ENCODE results near the gene KDM6A.
"Not testable (repeated sequence)": the region's sequence is repeated elsewhere in the genome, so short reads cannot be mapped to it uniquely, and the experiment has no call there.

Gene KDM6A

DNA sequence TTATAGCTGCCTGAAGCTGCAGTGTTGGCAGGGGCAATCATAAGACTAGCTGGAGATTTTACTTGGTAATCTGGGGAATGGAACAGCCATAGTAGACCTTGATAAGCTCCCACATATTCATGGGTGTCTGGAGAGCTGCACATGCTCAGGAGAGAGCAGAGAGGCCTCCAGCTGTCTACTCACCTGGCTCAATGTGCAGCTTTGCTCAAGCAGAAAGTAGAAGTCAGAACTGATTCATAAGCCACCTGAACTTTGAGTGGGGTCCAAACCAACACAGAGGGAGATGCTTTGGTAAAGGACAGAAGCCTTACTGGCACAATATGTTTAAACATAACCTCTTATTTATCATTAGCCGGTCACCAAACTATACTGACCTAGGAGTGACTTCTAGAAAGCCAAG is 54.4 kb downstream of the KDM6A start:
- DNase-seq (ENCODE audit: low read depth), result no peak

- DNase-seq (ENCODE audit: low read depth), result no peak
These were observed 58.5 kb downstream of the KDM6A start for GRCh38 chrX:44931441-44931973.

- no peak for DNase-seq (ENCODE audit: low read depth)
These were observed 62.2 kb downstream of the KDM6A start for GRCh38 chrX:44935172-44935571.

GRCh38 chrX:44935640-44936039 is 62.7 kb downstream of the KDM6A start:
- no peak for DNase-seq (ENCODE audit: low read depth)

DNA sequence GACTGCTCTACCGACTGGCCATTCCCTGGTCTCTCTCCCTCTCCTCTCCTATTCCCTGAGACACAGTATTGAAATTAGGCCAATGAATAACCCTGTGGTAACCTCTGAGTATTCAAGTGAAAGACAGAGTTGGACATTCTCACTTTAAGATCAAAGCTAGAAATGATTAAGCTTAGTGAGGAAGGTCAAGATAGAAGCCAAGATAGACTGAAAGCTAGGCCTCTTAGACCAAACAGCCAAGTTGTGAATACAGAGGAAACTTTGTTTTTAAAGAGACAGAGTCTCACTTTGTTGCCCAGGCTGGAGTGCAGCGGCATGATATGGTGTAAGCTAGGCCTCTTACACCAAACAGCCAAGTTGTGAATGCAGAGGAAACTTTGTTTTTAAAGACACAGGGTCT is 64.6 kb downstream of the KDM6A start:
- no peak for DNase-seq (ENCODE audit: low read depth)

DNA sequence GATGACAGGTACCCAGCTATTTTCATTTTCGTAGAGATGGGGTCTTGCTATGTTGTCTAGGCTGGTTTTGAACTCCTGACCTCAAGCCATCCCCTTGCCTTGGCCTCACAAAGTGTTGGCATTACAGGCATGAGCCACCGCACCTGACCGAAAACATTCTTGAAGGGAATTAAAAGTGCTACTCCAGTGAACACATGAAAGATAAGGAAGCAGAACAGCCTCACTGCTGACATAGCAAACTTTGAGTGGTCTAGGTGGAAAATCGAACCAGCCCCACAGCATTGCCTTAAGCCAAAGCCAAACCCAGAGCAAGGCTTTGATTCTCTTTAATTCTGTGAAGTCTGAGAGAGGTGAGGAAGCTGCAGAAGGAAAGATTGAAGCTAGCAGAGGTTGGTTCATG is 65.1 kb downstream of the KDM6A start:
- DNase-seq (ENCODE audit: low read depth), result no peak

GRCh38 chrX:44940541-44940940 is 67.6 kb downstream of the KDM6A start:
- DNase-seq (ENCODE audit: low read depth), result not testable (repeated sequence)

GRCh38 chrX:44943007-44943406 is 70.0 kb downstream of the KDM6A start:
- no peak for DNase-seq (ENCODE audit: low read depth)

DNA sequence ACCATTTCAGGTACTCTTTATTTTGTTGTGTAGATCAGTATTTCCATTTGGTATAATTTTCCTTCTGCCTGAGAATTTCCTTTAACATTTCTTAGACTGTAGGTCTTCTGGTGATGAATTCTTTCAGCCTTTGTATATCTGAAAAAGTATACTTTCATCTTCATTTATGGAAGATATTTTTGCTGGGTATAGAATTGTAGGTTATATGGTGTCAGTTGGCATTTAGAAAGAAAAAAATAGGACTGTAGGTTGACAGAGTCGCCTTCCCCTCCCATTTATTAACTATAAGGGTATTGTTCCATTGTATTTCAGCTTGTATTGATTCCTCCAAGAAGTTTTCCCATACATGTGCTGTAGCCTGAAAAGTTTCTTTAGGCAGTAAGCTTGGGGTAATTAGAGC is 71.9 kb downstream of the KDM6A start:
- DNase-seq (ENCODE audit: low read depth), result no peak

DNA sequence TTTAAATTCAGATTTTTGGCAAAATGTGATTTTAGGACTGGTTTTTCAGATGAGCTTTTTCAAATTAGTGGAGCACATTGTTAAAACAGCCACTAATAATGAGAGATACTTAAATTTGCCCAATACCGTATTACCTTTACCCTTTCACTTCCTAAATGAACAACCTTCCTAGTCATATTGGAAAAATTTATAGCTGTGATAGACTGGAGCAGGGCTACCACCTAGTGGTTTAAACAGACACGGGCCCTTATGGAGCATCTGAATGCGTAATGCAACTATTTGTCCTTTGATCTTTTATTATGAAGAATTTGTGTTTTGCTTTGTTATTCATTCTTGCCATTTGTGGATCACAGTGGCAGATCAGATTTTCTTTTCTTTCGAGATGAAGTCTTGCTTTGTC is 72.7 kb downstream of the KDM6A start:
- DNase-seq (ENCODE audit: low read depth), result no peak

DNA sequence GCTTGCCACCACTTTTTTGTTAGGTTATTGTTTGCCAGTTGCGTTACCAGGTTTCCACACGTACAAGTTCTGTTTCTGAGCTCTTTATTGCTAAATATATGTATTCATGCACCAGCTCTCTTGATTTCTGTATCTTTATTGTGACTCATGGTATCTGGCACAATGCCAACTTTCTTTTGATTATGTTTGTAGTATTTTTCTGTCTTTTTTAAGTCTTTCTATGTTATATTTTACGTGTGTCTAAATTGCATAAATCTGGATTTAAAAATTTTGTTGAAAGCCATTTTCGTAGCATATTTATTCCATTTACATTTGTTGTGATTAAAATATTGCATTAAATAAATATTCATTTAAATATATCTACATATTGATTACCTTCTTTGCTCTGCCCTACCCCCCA is 73.8 kb downstream of the KDM6A start:
- no peak for DNase-seq (ENCODE audit: low read depth)

DNA sequence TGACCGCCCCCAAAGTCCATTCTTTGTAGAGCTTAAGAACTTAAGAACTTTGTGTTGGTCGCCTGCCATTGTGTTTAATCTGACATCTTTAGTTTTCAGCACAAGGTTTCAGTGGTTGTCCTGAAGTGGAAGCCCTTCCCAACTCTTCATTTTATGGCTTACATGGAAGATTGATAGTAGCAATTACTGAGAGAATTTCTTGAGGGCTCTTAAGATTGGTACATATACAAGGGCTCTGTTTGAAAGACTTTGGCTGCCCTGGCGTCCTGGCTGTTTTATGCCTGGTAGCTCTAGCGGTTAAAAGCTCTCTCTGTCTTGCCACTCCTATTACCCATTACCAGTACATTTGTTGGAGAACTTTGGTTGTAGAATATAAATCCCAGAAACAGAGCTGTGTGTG is 75.0 kb downstream of the KDM6A start:
- no peak for DNase-seq (ENCODE audit: low read depth)

- no peak for DNase-seq (ENCODE audit: low read depth)
These were observed 75.4 kb downstream of the KDM6A start for GRCh38 chrX:44948406-44948805.

DNA sequence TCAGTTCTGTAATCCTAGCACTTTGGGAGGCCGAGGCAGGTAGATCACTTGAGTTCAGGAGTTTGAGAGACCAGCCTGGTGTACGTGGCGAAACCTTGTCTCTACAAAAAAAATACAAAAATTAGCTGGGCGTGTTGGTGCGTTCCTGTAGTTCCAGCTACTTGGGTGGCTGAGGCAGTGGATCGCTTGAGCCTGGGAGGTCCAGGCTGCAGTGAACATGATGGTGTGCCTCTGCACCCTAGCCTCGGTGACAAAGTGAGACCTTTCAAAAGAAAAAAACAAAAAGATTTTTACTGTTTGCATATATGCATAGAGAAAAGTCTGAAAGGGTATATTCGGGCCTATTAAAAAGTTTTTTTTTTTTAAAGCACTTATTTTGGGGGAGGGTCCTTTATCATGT is 76.1 kb downstream of the KDM6A start:
- no peak for DNase-seq (ENCODE audit: low read depth)

GRCh38 chrX:44950471-44951366 is 77.7 kb downstream of the KDM6A start:
- not testable (repeated sequence) for DNase-seq (ENCODE audit: low read depth)

DNA sequence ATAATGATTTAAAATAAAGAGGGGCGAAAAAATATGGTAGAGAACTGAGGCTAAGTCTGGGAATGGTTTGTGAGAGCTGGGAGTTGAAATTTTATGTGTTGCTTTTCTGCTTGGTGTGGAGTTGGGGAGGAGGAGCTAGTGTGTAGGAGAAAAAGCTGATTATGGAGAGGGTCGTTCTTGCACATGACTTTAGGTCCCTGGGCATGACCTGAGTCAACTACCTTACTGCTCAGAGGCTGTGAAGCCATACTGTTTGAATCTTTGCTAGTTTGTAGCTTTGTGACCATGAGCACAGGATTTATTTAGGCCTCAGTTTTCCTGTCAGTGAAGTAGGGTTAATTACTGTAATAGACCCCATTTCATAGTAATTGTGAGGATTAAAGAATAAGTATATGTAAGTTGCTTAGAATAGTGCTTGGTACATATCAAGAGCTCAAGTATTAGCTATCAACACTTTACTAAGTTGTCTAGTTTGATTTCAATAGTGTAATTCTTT is 78.6 kb downstream of the KDM6A start:
- DNase-seq (ENCODE audit: low read depth), result no peak

DNA sequence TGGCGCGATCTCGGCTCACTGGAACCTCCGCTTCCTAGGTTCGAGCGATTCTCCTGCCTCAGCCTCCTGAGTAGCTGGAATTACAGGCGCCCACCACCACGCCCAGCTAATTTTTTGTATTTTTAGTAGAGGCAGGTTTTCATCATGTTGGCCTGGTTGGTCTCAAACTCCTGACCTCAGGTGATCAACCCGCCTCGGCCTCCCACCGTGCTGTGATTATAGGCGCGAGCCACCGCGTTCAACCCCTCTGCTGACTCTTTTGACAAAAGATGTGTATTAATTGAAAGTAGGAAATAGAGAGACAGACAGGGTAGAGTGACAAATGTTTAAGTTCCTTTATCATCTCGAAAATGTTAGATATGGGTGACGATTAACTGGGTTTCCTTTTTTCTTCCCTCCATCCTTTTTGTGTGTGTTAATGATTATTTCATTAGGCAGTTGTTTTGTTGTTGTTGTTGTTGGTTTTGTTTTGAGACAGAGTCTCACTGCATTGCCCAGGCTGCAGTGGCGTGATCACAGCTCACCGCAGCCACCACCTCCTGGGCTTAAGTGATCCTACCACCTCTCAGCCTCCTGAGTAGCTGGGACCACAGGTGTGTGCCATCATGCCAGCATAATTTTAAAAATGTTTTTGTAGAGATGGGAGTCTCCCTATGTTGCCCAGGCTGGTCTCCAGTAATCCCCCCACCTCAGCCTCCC is 79.5 kb downstream of the KDM6A start:
- no peak for DNase-seq (ENCODE audit: low read depth)

- no peak for DNase-seq (ENCODE audit: low read depth)
These were observed 80.9 kb downstream of the KDM6A start for GRCh38 chrX:44953734-44954502.

GRCh38 chrX:44954562-44954961 is 81.6 kb downstream of the KDM6A start:
- DNase-seq (ENCODE audit: low read depth), result no peak

DNA sequence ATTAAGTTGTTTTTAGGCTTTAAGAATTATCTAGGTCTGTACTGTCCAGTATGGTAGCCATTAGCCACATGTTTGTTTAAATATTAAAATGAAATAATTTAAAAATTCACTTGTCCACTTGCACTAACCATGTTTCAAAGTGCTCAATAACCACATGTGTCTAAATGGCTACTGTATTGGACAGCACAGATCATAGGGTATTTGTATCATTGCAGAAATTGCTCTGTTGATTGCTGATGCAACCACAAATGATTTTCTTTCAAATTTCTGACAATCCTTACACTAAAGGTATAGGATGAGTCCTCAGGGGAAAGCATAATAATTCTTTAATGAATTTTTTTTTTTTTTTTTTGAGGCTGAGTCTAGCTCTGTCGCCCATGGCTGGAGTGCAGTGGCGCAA is 84.9 kb downstream of the KDM6A start:
- no peak for DNase-seq (ENCODE audit: low read depth)

GRCh38 chrX:44958480-44958879 is 85.5 kb downstream of the KDM6A start:
- no peak for DNase-seq (ENCODE audit: low read depth)

Measured in activated T-helper 9 cell treated with anti-CD3 and anti-CD28 coated beads, Interleukin-2, amount 50 U/mL, for 16 hours (primary cell).